Chondrocyte (in vitro differentiated cells): Measurements from ENCODE around the gene SULF2. TPM values are rescaled to one million over a fixed set of nuclear protein-coding genes. Genes with fewer than 3 reads are reported as not detected.

Experiments
- DNase-seq: peaks from one replicate; pipeline ENCODE4 v3.0.0; 2021; ENCODE audit warnings: mixed read lengths, low spot score
- H3K27ac Mint-ChIP-seq: one replicate; pipeline ENCODE4 v1.8.0; 2021; ENCODE audit warnings: mild to moderate bottlenecking, moderate library complexity, mixed read lengths; ENCODE audit not compliant: unreplicated experiment
- H3K27me3 Mint-ChIP-seq: 2 replicates; pipeline ENCODE4 v1.8.0; 2021; ENCODE audit warnings: low read depth, mixed read lengths
- H3K36me3 Mint-ChIP-seq: 2 replicates; pipeline ENCODE4 v1.8.0; 2021; ENCODE audit warnings: low read depth, mixed read lengths
- H3K4me1 Mint-ChIP-seq: 2 replicates; pipeline ENCODE4 v1.8.0; 2021; ENCODE audit warnings: low read depth, mild to moderate bottlenecking, mixed read lengths
- H3K4me3 Mint-ChIP-seq: one replicate; pipeline ENCODE4 v1.8.0; 2021; ENCODE audit warnings: mild to moderate bottlenecking, moderate library complexity, mixed read lengths; ENCODE audit not compliant: unreplicated experiment
- H3K9me3 Mint-ChIP-seq: 2 replicates; pipeline ENCODE4 v1.8.0; 2021; ENCODE audit warnings: low read depth, mixed read lengths
- total RNA-seq: library from RNA; stranded (reverse); gene quantifications from 3 replicates; pipeline ENCODE4 v1.2.1, GENCODE V29; 2021
- TF ChIP-seq, protein P1 (sequence below): fragments of 200-600 bp; sonication (generic); IDR thresholded peaks from 2 replicates; pipeline ENCODE4 v1.5.0; 2021; ENCODE audit warnings: antibody characterized with exemption, mild to moderate bottlenecking, moderate library complexity

Gene SULF2
- total RNA-seq, 1 donor from 2014 or later: 82.4 TPM

DNA sequence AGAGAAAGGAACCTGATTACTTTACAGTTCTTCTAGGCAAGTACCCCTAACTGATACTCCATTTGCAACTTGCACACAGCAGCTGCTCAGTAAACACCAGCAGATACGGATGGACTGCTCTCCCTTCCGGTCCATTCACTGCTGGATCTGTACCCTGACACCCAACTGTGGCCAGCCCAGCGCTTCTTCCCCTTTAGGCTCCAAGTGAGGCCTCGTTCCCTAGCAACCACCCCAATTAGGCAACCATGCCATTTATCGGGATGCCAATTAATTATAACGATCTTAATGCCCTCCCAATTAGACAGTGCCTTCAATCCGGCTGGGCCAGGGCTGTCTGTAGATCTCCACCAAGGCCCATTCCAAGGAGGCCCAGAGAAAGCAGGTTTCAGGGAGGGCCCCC, 3.2 kb downstream of the SULF2 start:
- no peaks in the 10 kb centered on the region for H3K27me3 Mint-ChIP-seq
- H3K4me3 Mint-ChIP-seq: no peak overlapping the region
- peaks cover 44% of the 10 kb centered on the region for H3K4me1 Mint-ChIP-seq
- peaks cover 2% of the 10 kb centered on the region for H3K36me3 Mint-ChIP-seq
- H3K27ac Mint-ChIP-seq: no peak overlapping the region
- H3K9me3 Mint-ChIP-seq: no peaks in the 10 kb centered on the region
- TF ChIP-seq, protein P1, sequence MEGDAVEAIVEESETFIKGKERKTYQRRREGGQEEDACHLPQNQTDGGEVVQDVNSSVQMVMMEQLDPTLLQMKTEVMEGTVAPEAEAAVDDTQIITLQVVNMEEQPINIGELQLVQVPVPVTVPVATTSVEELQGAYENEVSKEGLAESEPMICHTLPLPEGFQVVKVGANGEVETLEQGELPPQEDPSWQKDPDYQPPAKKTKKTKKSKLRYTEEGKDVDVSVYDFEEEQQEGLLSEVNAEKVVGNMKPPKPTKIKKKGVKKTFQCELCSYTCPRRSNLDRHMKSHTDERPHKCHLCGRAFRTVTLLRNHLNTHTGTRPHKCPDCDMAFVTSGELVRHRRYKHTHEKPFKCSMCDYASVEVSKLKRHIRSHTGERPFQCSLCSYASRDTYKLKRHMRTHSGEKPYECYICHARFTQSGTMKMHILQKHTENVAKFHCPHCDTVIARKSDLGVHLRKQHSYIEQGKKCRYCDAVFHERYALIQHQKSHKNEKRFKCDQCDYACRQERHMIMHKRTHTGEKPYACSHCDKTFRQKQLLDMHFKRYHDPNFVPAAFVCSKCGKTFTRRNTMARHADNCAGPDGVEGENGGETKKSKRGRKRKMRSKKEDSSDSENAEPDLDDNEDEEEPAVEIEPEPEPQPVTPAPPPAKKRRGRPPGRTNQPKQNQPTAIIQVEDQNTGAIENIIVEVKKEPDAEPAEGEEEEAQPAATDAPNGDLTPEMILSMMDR: no peak
- DNase-seq: no peak

DNA sequence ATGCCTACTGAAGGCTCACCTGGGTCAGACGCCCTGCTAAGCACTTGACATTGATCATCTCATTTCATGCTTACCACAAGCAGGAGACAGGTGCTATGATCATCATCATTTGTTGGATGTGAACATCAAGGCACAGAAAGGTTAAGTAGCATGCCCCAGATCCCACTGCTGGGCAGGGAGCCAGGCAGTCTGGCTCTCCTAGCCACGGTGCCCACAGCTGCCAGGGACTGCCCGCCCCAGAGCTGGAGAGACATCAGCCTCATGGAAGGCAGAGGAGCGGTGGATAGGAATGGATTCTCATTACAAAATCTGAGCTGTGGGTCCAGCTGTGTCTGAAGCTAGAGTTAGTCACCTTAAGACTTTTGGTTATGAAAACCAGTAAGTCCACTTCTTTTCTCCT, 3.6 kb downstream of the SULF2 start:
- H3K9me3 Mint-ChIP-seq: no peaks in the 10 kb centered on the region

DNA sequence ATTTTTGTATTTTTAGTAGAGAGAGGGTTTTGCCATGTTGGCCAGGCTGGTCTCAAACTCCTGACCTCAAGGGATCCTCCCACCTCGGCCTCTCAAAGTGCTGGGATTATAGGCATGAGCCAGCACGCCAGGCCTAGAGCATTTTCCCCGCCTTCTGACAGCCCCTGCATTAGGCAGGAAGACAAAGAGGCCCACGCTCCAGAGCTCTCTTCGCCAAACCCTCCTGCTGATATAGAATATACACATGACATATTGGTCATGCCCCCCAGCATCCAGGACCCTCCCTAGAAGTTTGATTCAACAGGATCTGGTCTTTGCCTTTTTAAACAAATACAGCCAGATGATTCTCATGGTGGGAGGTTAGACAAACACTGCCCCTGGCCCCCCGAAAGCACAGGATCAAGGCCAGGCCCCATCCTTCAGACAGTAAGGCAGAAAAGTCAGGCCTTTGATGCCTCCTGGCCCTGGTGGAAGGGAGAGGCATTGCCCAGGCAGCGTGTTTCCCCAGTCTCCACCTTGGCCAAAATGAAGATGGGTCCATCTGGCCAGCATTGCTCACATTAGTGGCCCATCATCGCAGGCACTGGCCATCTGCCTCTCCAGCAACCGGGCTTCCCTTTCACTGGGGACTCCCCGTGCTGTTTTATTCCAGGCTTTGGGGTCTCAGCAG, 4.4 kb downstream of the SULF2 start:
- no peak for DNase-seq

More for the DNA sequence above, 3.6 kb downstream of the SULF2 start:
- Mint-ChIP-seq H3K4me3 (no peak overlapping the region), H3K4me1 (peaks cover 42% of the 10 kb centered on the region), H3K27ac (no peak overlapping the region), H3K36me3 (peaks cover 2% of the 10 kb centered on the region), H3K27me3 (no peaks in the 10 kb centered on the region)
- TF ChIP-seq, protein P1: no peak
- no peak for DNase-seq

DNA sequence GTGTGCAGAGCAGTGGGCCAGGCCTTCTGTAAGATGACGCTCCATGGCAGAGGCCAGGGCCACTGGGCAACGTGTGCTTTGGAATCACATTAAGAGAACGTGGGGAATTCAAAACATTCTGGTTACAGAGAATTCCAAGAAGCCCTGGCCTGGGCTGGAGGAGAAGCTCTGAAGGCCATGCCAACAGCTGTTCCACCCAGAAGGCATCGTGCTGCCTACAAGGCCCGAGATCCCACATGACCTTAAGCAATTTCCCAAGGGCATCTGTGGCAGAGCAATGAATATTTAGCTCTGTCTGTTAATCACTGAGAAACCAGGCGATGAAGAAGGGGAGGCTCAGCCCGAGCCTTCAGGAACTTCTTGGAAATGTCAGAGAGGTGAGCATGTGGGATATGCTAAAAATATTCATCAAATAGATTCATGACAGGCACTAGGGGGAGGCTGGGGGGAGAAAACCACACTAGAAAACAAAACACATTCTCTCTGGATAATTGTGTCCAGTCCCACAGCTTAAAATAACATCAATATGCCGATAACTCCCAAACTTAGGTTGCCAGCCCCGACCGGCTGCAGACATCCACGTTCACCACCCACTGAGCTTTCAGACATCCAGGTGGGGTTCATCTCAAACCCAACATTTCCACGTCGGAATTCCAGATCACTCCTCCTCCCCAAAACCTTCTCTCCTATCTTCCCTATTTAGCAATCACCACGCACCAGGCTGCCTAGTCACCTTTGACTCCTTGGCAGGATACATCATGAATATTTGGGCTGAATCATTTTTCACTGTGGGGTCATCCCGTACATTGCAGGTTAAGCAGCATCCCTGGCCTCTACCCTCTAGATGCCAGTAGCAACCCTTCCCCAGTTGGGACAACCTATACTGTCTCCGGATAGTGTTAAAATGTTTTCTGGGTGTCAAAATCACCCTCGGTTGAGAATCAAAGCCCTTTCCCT, 6.6 kb downstream of the SULF2 start:
- H3K4me3 Mint-ChIP-seq: no peak overlapping the region
- no peaks in the 10 kb centered on the region for H3K27me3 Mint-ChIP-seq
- peak overlapping the region; percentile 51 for H3K27ac Mint-ChIP-seq
- no peaks in the 10 kb centered on the region for H3K9me3 Mint-ChIP-seq
- no peak for DNase-seq
- peaks cover 28% of the 10 kb centered on the region for H3K4me1 Mint-ChIP-seq
- TF ChIP-seq, protein P1: no peak
- H3K36me3 Mint-ChIP-seq: peaks cover 2% of the 10 kb centered on the region

More for the DNA sequence above, 4.4 kb downstream of the SULF2 start:
- H3K4me3 Mint-ChIP-seq: no peak overlapping the region
- H3K36me3 Mint-ChIP-seq: peaks cover 2% of the 10 kb centered on the region
- no peaks in the 10 kb centered on the region for H3K27me3 Mint-ChIP-seq
- TF ChIP-seq, protein P1: peak; percentile 15
- peaks cover 34% of the 10 kb centered on the region for H3K4me1 Mint-ChIP-seq
- H3K9me3 Mint-ChIP-seq: no peaks in the 10 kb centered on the region
- no peak overlapping the region for H3K27ac Mint-ChIP-seq

DNA sequence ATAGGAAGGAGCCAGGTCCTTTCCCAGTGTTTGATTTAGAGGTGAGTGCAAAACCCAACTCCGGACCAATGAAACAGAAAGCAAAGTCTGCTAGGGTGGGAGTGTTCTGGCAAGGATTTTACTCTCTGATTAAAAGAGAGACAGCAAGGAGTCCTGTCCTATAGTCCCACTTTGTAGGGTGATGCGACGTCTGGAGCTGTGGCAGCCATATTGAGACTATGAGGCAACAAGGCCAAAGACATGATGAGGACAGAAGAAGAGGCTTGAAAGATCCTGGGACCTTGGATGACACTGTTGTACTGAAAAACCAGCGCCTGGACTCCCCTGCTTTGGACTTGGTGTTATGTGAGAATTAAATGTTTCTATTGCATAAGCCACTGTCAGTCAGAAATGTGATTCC, 8.1 kb downstream of the SULF2 start:
- Mint-ChIP-seq H3K27me3 (no peaks in the 10 kb centered on the region), H3K27ac (no peak overlapping the region), H3K4me1 (peaks cover 28% of the 10 kb centered on the region), H3K9me3 (no peaks in the 10 kb centered on the region), H3K36me3 (peaks cover 2% of the 10 kb centered on the region), H3K4me3 (no peak overlapping the region)
- DNase-seq: no peak
- TF ChIP-seq, protein P1: no peak
